Rectal smooth muscle tissue (tissue), 1 donor: ENCODE measurements around the gene CLEC18A.
"Not testable (repeated sequence)": the region's sequence is repeated elsewhere in the genome, so short reads cannot be mapped to it uniquely, and the experiment has no call there.

Experiments used
- H3K27ac ChIP-seq: one replicate; pipeline ENCODE4 v1.7.0; 2013; ENCODE audit warnings: low read depth, low read length, inconsistent platforms
- H3K27me3 ChIP-seq: one replicate; pipeline ENCODE4 v1.7.0; 2013; ENCODE audit warnings: low read length; ENCODE audit not compliant: control insufficient read depth, insufficient read depth
- H3K36me3 ChIP-seq: one replicate; pipeline ENCODE4 v1.7.0; 2013; ENCODE audit warnings: low read length; ENCODE audit not compliant: control insufficient read depth, insufficient read depth
- H3K4me1 ChIP-seq: one replicate; pipeline ENCODE4 v1.7.0; 2013; ENCODE audit warnings: low read length; ENCODE audit not compliant: control insufficient read depth, insufficient read depth
- H3K4me3 ChIP-seq: one replicate; pipeline ENCODE4 v1.7.0; 2013; ENCODE audit warnings: low read length
- H3K9ac ChIP-seq: one replicate; pipeline ENCODE4 v1.7.0; 2013; ENCODE audit warnings: low read length

CLEC18A gene

DNA sequence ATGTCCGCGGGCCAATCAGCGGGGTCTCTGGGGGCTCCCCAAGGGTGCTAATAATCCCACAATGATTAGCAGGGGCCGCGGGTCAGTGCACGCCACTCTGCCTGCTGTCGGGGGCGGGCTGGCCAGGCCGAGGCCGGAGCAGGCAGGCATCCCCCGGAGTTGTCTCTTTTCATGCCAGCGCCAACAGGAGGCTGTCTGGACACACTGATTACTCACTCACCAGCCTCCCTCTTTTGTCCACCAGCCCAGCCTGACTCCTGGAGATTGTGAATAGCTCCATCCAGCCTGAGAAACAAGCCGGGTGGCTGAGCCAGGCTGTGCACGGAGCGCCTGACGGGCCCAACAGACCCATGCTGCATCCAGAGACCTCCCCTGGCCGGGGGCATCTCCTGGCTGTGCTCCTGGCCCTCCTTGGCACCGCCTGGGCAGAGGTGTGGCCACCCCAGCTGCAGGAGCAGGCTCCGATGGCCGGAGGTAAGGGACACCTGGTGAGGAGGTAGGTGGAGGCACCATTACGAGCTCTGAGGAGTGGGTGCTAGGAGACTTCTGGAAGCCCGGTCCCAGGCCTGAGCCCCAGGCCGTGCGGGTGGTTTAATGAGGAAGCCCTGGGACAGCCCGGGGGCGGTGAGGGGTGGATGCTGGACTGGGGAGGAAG is at the start of gene CLEC18A:
CLEC18A (plus strand) TSS at position 318 of the 655 bp plus-strand sequence; CDS start at position 351, 33 bp downstream.
- not testable (repeated sequence) for H3K36me3 ChIP-seq, H3K27ac ChIP-seq, H3K9ac ChIP-seq, H3K27me3 ChIP-seq, H3K4me3 ChIP-seq, H3K4me1 ChIP-seq

- Histone ChIP-seq H3K4me3 (no peak overlapping the region), H3K36me3 (peaks cover 8% of the 10 kb centered on the region), H3K27ac (no peak overlapping the region), H3K9ac (no peak overlapping the region), H3K27me3 (no peaks in the 10 kb centered on the region), H3K4me1 (no peaks in the 10 kb centered on the region)
Measured at GRCh38 chr16:69903865-69904415, 47.2 kb upstream of the CLEC18A start.

DNA sequence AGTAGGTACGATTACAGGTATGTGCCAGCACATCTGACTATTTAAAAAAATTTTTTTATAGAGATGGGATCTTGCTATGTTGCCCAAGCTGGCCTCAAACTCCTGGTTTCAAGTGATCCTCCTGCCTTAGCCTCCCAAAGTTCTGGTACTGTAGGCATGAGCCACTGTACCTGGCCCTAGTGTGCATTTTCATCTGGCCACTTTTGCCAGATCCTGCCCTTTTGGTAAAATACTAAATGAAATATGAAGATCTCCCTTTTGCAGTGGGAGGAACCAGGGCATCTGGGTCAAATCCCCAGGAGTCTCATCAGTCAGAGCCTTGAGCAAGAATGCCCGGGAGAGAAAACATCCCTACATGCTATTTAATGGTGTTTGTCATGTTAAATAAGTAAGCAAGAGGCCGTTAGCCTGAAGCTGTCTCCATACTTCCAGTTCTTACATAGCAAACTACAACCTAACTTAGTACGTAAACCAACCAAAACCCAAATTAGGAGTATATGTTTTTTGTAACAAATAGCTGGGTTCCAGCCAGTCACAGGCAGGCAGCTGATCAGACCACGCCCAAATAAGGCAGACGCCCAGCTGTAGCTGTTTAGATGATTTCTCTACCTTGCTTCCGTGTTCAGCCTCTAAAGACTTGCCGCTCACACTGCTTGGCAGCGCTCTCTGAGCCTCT is 46.5 kb upstream of the CLEC18A start:
- Histone ChIP-seq H3K27me3 (no peaks in the 10 kb centered on the region), H3K9ac (no peak overlapping the region), H3K4me1 (no peaks in the 10 kb centered on the region), H3K4me3 (no peak overlapping the region), H3K36me3 (peaks cover 12% of the 10 kb centered on the region), H3K27ac (no peak overlapping the region)

DNA sequence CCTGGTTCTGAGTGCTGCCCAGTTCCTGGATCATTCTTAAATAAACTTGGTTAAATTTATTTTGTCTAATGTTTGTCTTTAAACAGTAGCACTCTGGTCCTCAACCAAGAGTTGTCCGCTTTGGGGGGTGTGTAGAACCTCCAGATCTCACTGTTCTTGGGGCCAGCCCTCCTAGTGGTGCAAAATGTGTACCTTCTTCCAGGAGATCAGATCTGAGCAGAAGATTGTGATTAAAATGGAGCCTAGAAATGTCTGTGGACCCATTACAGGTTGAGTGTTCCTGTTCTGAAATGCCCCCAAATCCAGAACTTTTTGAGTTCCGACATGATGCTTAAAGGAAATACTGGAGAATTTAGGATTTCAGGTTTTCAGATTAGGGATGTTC is 46.0 kb upstream of the CLEC18A start:
- Histone ChIP-seq H3K27ac (no peak overlapping the region), H3K4me1 (no peaks in the 10 kb centered on the region)

GRCh38 chr16:69906838-69907401 is 44.2 kb upstream of the CLEC18A start:
- Histone ChIP-seq H3K27ac (no peak overlapping the region), H3K27me3 (no peaks in the 10 kb centered on the region), H3K4me3 (no peak overlapping the region), H3K36me3 (peaks cover 14% of the 10 kb centered on the region), H3K4me1 (no peaks in the 10 kb centered on the region), H3K9ac (no peak overlapping the region)

More for the DNA sequence above, 46.0 kb upstream of the CLEC18A start:
- Histone ChIP-seq H3K9ac (no peak overlapping the region), H3K4me3 (no peak overlapping the region), H3K36me3 (peaks cover 12% of the 10 kb centered on the region), H3K27me3 (no peaks in the 10 kb centered on the region)

- Histone ChIP-seq H3K4me3 (no peak overlapping the region), H3K9ac (no peak overlapping the region), H3K27ac (no peak overlapping the region), H3K36me3 (peaks cover 12% of the 10 kb centered on the region), H3K27me3 (no peaks in the 10 kb centered on the region), H3K4me1 (no peaks in the 10 kb centered on the region)
Measured at GRCh38 chr16:69909043-69909442, 42.1 kb upstream of the CLEC18A start.

GRCh38 chr16:69909760-69910159 is 41.4 kb upstream of the CLEC18A start:
- Histone ChIP-seq H3K36me3 (peaks cover 12% of the 10 kb centered on the region), H3K27ac (no peak overlapping the region), H3K4me3 (no peak overlapping the region), H3K9ac (no peak overlapping the region), H3K4me1 (no peaks in the 10 kb centered on the region), H3K27me3 (no peaks in the 10 kb centered on the region)

DNA sequence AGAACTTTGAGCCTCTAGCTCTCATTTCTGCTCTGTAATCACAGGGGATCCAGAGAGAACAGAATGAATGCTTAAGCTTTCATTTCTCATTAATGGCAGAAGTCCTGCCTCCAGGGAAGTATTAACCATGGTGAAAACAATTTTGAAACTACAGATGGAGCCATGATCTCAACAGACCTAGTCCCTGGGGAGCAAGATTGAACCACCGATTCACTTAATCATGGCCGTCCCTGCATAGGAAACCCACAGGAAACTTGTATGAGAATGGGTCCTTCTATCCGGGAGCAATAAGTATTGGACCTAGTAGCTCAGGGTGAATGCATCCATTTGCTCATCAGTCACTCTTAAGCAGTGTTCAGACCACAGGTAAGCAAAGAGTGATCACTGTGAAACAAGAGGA is 40.2 kb upstream of the CLEC18A start:
- H3K9ac ChIP-seq, result no peak overlapping the region
- H3K4me1 ChIP-seq, result no peaks in the 10 kb centered on the region
- H3K36me3 ChIP-seq, result peaks cover 12% of the 10 kb centered on the region
- H3K4me3 ChIP-seq, result no peak overlapping the region
- no peaks in the 10 kb centered on the region for H3K27me3 ChIP-seq
- H3K27ac ChIP-seq, result no peak overlapping the region

DNA sequence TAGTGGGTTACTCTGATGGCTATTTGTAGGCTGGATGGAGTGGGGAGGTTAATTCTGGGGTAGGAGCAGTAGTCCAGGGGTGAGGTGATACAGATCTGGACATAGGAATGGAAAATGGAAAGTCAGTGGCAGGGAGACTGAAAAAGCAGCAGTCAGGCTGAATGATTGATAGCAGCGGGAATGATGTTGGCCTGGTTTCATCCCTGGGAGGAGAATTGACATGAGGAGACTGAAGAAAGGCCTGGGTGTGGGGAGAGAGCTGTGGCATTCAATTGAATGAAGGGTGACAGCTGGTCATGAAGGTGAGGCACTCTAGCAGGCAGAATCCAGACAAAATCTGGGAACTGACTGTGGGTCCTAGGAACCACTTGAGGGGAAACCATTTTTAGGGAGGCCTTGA is 34.7 kb upstream of the CLEC18A start:
- Histone ChIP-seq H3K4me3 (no peak overlapping the region), H3K27me3 (no peaks in the 10 kb centered on the region), H3K27ac (no peak overlapping the region), H3K36me3 (peaks cover 2% of the 10 kb centered on the region), H3K4me1 (no peaks in the 10 kb centered on the region), H3K9ac (no peak overlapping the region)

- Histone ChIP-seq H3K36me3 (no peaks in the 10 kb centered on the region), H3K27me3 (no peaks in the 10 kb centered on the region), H3K4me3 (no peak overlapping the region), H3K27ac (no peak overlapping the region), H3K4me1 (no peaks in the 10 kb centered on the region), H3K9ac (no peak overlapping the region)
Measured at GRCh38 chr16:69917311-69917710, 33.8 kb upstream of the CLEC18A start.

- no peaks in the 10 kb centered on the region for H3K27me3 ChIP-seq
- no peak overlapping the region for H3K9ac ChIP-seq
- H3K4me1 ChIP-seq, result no peaks in the 10 kb centered on the region
- H3K27ac ChIP-seq, result no peak overlapping the region
- H3K36me3 ChIP-seq, result no peaks in the 10 kb centered on the region
- no peak overlapping the region for H3K4me3 ChIP-seq
Measured at GRCh38 chr16:69917739-69918138, 33.4 kb upstream of the CLEC18A start.

- Histone ChIP-seq H3K27me3 (no peaks in the 10 kb centered on the region), H3K27ac (no peak overlapping the region), H3K4me3 (no peak overlapping the region), H3K36me3 (no peaks in the 10 kb centered on the region), H3K9ac (no peak overlapping the region), H3K4me1 (no peaks in the 10 kb centered on the region)
Measured at GRCh38 chr16:69918241-69918640, 32.9 kb upstream of the CLEC18A start.
